HG02759 (cell line): ENCODE measurements around the gene SHISA6.

ENCODE experiments used
- ATAC-seq: cut with Tn5 transposase; IDR thresholded peaks from one replicate; pipeline ENCODE4 v1.9.1; 2021; ENCODE audit warnings: mild to moderate bottlenecking, moderate library complexity; ENCODE audit not compliant: unreplicated experiment

SHISA6 gene

GRCh38 chr17:11340803-11341202, 99.8 kb downstream of the SHISA6 start:
- ATAC-seq = no peak

- ATAC-seq = no peak
Observed at GRCh38 chr17:11342138-11342537, 101.1 kb downstream of the SHISA6 start.

- no peak for ATAC-seq
Observed at GRCh38 chr17:11349106-11349505, 108.1 kb downstream of the SHISA6 start.

- no peak for ATAC-seq
Observed at GRCh38 chr17:11351479-11351878, 110.5 kb downstream of the SHISA6 start.

- ATAC-seq = no peak
Observed at GRCh38 chr17:11353601-11354000, 112.6 kb downstream of the SHISA6 start.

- no peak for ATAC-seq
Observed at GRCh38 chr17:11356371-11356770, 115.4 kb downstream of the SHISA6 start.

- no peak for ATAC-seq
Observed at GRCh38 chr17:11363565-11364117, 122.6 kb downstream of the SHISA6 start.

- no peak for ATAC-seq
Observed at GRCh38 chr17:11366272-11366850, 125.3 kb downstream of the SHISA6 start.

GRCh38 chr17:11369575-11369974, 128.6 kb downstream of the SHISA6 start:
- ATAC-seq = no peak

- ATAC-seq = no peak
Observed at GRCh38 chr17:11372692-11373091, 131.7 kb downstream of the SHISA6 start.

GRCh38 chr17:11378506-11378905, 137.5 kb downstream of the SHISA6 start:
- ATAC-seq = no peak

- no peak for ATAC-seq
Observed at GRCh38 chr17:11380761-11381160, 139.7 kb downstream of the SHISA6 start.

- no peak for ATAC-seq
Observed at GRCh38 chr17:11383157-11383556, 142.1 kb downstream of the SHISA6 start.

GRCh38 chr17:11384131-11384530, 143.1 kb downstream of the SHISA6 start:
- no peak for ATAC-seq

- ATAC-seq = no peak
Observed at GRCh38 chr17:11387610-11388009, 146.6 kb downstream of the SHISA6 start.

- no peak for ATAC-seq
Observed at GRCh38 chr17:11388054-11388453, 147.0 kb downstream of the SHISA6 start.

- no peak for ATAC-seq
Observed at GRCh38 chr17:11389583-11389982, 148.6 kb downstream of the SHISA6 start.

GRCh38 chr17:11391134-11391533, 150.1 kb downstream of the SHISA6 start:
- no peak for ATAC-seq

GRCh38 chr17:11404431-11405276, 163.6 kb downstream of the SHISA6 start:
- ATAC-seq = no peak

- no peak for ATAC-seq
Observed at GRCh38 chr17:11406716-11407115, 165.7 kb downstream of the SHISA6 start.

GRCh38 chr17:11412654-11413053, 171.6 kb downstream of the SHISA6 start:
- ATAC-seq = no peak

- no peak for ATAC-seq
Observed at GRCh38 chr17:11418342-11418741, 177.3 kb downstream of the SHISA6 start.
